Uterus (tissue), 4 donors: ENCODE measurements around the gene BRSK2. TPM values are rescaled to one million over a fixed set of nuclear protein-coding genes. Genes with fewer than 3 reads are reported as not detected.

Source experiments
- DNase-seq, 2 donors: peaks; one replicate each; pipeline ENCODE4 v3.0.0-alpha.2; 2019 to 2020
- H3K27ac ChIP-seq, 2 donors: fragments of 200-600 bp; sonication (generic); 1 replicate in 1 of 2; 2 replicates in 1 of 2; pipeline ENCODE4 v1.5.1; 2016 to 2018
- H3K27me3 ChIP-seq, 2 donors: fragments of 200-600 bp; sonication (generic); one replicate each; pipeline ENCODE4 v1.5.1; 2018 to 2019; ENCODE audit warnings: control low read depth in 1 of 2
- H3K36me3 ChIP-seq, 2 donors: fragments of 200-600 bp; sonication (generic); one replicate each; pipeline ENCODE4 v1.5.1; 2019; ENCODE audit warnings: control low read depth in 1 of 2
- H3K4me1 ChIP-seq, 2 donors: fragments of 200-600 bp; sonication (generic); one replicate each; pipeline ENCODE4 v1.5.1; 2018 to 2019; ENCODE audit warnings: control low read depth in 1 of 2
- H3K4me3 ChIP-seq, 2 donors: fragments of 200-600 bp; sonication (generic); 1 replicate in 1 of 2; 2 replicates in 1 of 2; pipeline ENCODE4 v1.5.1; 2018 to 2019; ENCODE audit warnings: mild to moderate bottlenecking in 1 of 2
- H3K9me3 ChIP-seq, 2 donors: fragments of 200-600 bp; sonication (generic); one replicate each; pipeline ENCODE4 v1.5.1; 2019; ENCODE audit warnings: control low read depth in 1 of 2
- POLR2A ChIP-seq, 2 donors: fragments of 450-650 bp; IDR thresholded peaks; one replicate each; pipeline ENCODE4 v1.6.1; 2016; ENCODE audit warnings: antibody characterized with exemption in 2 of 2, mild to moderate bottlenecking in 1 of 2, moderate library complexity in 1 of 2
- intact Hi-C: fragments of 100-400 bp; cut with DNase I; formaldehyde crosslinking; loops from one replicate; pipeline ENCODE4 v1.15.1; 2023; ENCODE audit warnings: low total_unique reads
- total RNA-seq, 4 donors: library from RNA; depleted of rRNA in 3 of 4; stranded (reverse); fragments of >200 nt in 3 of 4; gene quantifications; one replicate each; pipeline versions ENCODE4 v1.1.0 to v1.2.4, GENCODE V29; 2014 to 2023
- TF ChIP-seq, protein P1 (sequence below), 4 experiments: fragments of 200-600 bp in 2 of 4; fragments of 450-650 bp in 2 of 4; sonication (generic) in 2 of 4; IDR thresholded peaks; one replicate each; pipeline ENCODE4 v1.5.1; 2016 to 2019; ENCODE audit warnings: antibody characterized with exemption in 4 of 4, mild to moderate bottlenecking in 2 of 4, moderate library complexity in 1 of 4
- donor health status: DM: yes; HTN: yes; CAD: no.

BRSK2 gene
- total RNA-seq, 4 donors from 2014 or later: 1.5 to 2.2 TPM; not detected in 2

DNA sequence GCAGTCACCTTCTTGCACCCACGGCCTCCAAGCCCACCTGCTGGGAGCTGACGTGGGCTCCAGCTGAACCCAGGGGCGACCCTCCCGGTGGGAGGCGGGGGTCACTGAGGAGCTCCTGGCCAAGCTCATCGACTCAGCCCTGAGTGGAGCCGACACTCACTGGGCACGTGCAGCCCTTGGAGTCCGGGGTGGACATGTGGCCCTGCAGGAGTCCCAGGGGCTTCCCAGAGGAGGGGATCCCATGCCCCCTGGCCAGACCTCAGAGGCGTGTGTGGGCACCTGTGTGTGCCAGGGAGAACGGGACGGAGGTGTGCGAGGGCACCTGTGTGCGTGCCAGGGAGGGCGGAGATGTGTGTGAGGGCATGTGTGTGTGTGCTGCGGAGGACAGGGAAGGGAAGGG is 20.8 kb upstream of the BRSK2 start:
- H3K4me1 ChIP-seq: no peaks in the 10 kb centered on the region
- H3K27me3 ChIP-seq: no peaks in the 10 kb centered on the region
- no peak for DNase-seq
- no peak overlapping the region for H3K4me3 ChIP-seq
- intact Hi-C loops: no loop called here
- H3K27ac ChIP-seq: no peak overlapping the region
- H3K9me3 ChIP-seq: no peaks in the 10 kb centered on the region
- H3K36me3 ChIP-seq: no peaks in the 10 kb centered on the region
- no peak for TF ChIP-seq POLR2A (IDR thresholded peaks at IDR 0.05)
- TF ChIP-seq, protein P1, sequence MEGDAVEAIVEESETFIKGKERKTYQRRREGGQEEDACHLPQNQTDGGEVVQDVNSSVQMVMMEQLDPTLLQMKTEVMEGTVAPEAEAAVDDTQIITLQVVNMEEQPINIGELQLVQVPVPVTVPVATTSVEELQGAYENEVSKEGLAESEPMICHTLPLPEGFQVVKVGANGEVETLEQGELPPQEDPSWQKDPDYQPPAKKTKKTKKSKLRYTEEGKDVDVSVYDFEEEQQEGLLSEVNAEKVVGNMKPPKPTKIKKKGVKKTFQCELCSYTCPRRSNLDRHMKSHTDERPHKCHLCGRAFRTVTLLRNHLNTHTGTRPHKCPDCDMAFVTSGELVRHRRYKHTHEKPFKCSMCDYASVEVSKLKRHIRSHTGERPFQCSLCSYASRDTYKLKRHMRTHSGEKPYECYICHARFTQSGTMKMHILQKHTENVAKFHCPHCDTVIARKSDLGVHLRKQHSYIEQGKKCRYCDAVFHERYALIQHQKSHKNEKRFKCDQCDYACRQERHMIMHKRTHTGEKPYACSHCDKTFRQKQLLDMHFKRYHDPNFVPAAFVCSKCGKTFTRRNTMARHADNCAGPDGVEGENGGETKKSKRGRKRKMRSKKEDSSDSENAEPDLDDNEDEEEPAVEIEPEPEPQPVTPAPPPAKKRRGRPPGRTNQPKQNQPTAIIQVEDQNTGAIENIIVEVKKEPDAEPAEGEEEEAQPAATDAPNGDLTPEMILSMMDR (IDR thresholded peaks at IDR 0.05): no peak

DNA sequence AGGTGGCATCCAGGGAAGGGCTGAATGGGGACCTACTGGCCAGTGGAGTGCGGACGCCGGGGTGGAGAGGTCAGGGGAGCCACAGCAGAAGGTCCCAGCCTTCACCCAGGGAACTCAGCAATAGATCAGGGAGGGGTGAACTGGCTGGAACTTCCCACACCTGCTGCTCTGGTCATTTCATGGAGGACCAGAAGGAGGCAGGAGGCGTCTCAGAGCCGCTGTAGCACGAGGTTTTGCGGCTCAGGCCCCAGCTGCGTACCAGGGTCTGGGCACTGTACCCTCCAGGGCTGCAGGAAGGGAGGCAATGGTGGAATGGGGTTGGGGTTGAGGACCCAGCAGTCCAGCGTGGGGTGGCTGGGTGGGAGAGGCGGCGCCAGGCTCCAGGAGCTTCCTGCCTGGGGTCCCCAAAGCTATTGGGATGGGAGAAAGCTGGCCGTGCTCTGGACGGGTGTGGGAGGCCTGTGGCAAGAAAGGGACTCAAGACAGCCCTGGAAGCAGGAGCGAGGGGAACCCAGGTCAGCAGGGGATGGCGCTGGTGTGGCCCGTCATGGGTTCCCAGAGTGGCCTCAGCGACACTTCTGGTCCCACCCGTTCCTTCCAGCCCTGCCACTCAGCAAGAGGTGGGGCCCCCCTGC is 20.2 kb upstream of the BRSK2 start:
- DNase-seq: no peak

DNA sequence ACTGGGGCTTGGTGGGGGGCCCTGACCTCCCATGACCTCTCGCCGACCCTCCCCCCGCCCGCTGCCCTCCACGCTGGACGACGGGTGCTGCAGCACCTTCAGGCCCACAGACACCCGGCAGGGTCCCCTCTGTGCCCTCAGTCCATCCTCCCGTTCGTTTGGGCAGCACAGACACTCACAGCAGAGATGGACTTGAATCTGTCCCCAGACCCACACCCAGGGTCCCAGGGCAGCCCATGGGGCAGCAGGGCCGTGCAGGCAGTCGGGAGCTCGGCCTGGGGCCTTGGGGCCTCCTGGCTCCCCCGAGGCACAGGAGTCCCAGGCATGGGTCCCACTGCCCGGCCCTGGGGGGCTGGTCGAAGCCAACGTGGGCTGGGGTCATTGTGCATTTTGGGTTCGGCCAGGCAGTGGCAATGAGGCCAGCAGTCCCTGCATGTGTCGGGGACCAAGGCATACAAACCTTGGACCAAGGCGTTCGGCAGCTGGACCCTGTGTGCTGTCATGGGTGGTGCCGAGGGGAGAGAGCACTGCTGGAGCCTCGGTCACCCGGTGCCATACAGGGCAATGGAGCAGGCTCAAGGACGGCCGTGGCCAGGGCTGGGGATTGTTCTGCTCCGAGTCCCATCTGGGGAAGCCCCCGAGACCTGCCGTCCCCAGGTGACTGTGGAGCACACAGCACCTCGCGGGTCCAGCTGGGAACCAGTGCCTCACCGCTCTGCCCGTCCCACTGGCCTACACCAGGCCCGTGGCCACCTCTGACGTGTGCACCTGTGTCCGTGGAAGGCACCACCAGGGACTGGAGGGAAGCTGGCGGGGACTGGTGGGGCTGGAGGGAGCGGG is 19.3 kb upstream of the BRSK2 start:
- no peaks in the 10 kb centered on the region for H3K4me1 ChIP-seq
- no peaks in the 10 kb centered on the region for H3K36me3 ChIP-seq
- no peak for TF ChIP-seq POLR2A (IDR thresholded peaks at IDR 0.05)
- TF ChIP-seq, protein P1 (IDR thresholded peaks at IDR 0.05): no peak
- H3K4me3 ChIP-seq: no peak overlapping the region
- no peaks in the 10 kb centered on the region for H3K27me3 ChIP-seq
- no peaks in the 10 kb centered on the region for H3K9me3 ChIP-seq
- no peak for DNase-seq
- H3K27ac ChIP-seq: no peak overlapping the region
- intact Hi-C loops: no loop called here

More for the DNA sequence above, 20.2 kb upstream of the BRSK2 start:
- no peaks in the 10 kb centered on the region for H3K9me3 ChIP-seq
- no peaks in the 10 kb centered on the region for H3K36me3 ChIP-seq
- TF ChIP-seq POLR2A (IDR thresholded peaks at IDR 0.05): no peak
- TF ChIP-seq, protein P1 (IDR thresholded peaks at IDR 0.05): no peak
- intact Hi-C loops: no loop called here
- no peaks in the 10 kb centered on the region for H3K4me1 ChIP-seq
- no peak overlapping the region for H3K4me3 ChIP-seq
- H3K27ac ChIP-seq: no peak overlapping the region
- H3K27me3 ChIP-seq: no peaks in the 10 kb centered on the region

DNA sequence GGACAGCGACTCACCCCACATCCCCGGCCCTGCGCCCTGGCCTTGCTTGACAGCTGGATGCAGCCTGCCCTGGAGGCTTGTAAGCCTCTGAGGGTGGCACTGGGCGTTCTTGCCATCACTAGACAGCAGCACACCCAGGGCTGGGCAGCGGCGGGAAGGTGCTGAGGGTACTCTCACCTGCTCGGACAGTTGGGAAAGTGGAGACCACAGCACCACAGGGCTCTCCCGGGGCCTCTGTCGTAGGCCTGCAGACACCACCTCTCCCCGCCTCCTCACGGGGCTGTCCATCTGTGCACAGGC is 18.8 kb upstream of the BRSK2 start:
- intact Hi-C loops: no loop called here

DNA sequence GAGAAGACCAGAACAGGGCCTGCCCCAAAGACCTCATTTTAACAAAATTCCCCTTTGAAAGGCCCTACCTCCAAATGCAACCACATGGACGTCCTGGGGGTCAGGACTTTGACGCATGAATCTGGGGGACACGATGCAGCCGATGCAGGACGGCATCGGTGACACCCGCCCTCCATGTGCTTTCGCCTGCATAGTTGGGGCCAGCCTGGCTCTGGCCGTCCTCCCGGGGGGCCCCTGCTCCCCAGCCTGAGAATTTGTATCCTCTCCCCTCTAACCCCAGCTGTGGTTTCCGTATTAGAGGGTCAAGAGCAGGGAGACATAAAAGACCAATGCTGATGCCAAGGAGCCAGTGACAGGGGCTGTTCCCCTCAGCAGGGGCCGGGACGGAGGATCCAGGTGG is 18.4 kb upstream of the BRSK2 start:
- Histone ChIP-seq H3K4me1 (no peaks in the 10 kb centered on the region), H3K36me3 (no peaks in the 10 kb centered on the region), H3K27ac (no peak overlapping the region), H3K9me3 (no peaks in the 10 kb centered on the region), H3K27me3 (no peaks in the 10 kb centered on the region), H3K4me3 (no peak overlapping the region)
- intact Hi-C loops: no loop called here
- DNase-seq: no peak
- TF ChIP-seq POLR2A (IDR thresholded peaks at IDR 0.05): no peak
- TF ChIP-seq, protein P1 (IDR thresholded peaks at IDR 0.05): no peak

More for the DNA sequence above, 18.8 kb upstream of the BRSK2 start:
- H3K9me3 ChIP-seq: no peaks in the 10 kb centered on the region
- H3K4me1 ChIP-seq: no peaks in the 10 kb centered on the region
- H3K27me3 ChIP-seq: no peaks in the 10 kb centered on the region
- DNase-seq: no peak
- TF ChIP-seq, protein P1 (IDR thresholded peaks at IDR 0.05): no peak
- TF ChIP-seq POLR2A (IDR thresholded peaks at IDR 0.05): no peak
- H3K36me3 ChIP-seq: no peaks in the 10 kb centered on the region
- H3K4me3 ChIP-seq: no peak overlapping the region
- no peak overlapping the region for H3K27ac ChIP-seq
